ENCODE measurements around the gene PKHD1. TPM values are rescaled to one million over a fixed set of nuclear protein-coding genes. Genes with fewer than 3 reads are reported as not detected.

Gene PKHD1
- polyA plus RNA-seq, 1 of the 3 experiments (the other 2 are of a cell fraction), result not detected

DNA sequence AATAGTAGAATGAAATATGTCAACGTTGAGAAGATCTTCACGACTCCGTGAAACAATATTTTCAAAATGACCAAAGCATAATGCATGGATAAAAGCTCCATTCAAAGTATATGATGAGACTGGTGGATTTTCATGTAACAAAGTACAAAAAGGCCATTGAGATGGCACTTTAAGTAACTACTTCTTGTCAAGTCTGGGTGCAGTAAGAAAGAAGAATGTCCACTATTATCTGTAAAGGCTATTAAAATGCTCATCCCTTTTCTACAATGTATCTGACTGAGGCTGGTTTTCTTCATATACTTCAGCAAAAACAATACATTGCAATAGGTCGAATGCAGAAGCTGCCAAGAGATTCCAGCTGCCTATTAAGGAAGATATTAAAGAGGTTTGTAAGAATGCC, 457.4 kb downstream of the PKHD1 start:
- Histone ChIP-seq H3K27me3 (ENCODE audit: insufficient read depth) (no peaks in the 10 kb centered on the region), H3K9ac (no peak overlapping the region), H3K79me2 (ENCODE audit: insufficient read depth) (no peaks in the 10 kb centered on the region; the same call in 1 of the 2 replicates), H3K27ac (ENCODE audit: low read depth in 2 of 2, low read length in 1 of 2) (no peak overlapping the region), H3K4me1 (ENCODE audit: control insufficient read depth in 1 of 2, insufficient read depth in 2 of 2, low read depth in 1 of 2, low read length in 1 of 2) (no peaks in the 10 kb centered on the region; a peak in 1 of 4 replicates), H4K20me1 (ENCODE audit: insufficient read depth) (no peaks in the 10 kb centered on the region), H2AFZ (ENCODE audit: low read depth) (no peak overlapping the region), H3F3A (replicated peaks; ENCODE audit: insufficient read depth) (no peaks in the 10 kb centered on the region), H3K9me2 (no peaks in the 10 kb centered on the region), H3K36me3 (replicated peaks in 1 of 2; ENCODE audit: control insufficient read depth in 1 of 2, insufficient read depth in 2 of 2, low read length in 1 of 2) (no peaks in the 10 kb centered on the region), H3K9me3 (no peaks in the 10 kb centered on the region; the same call in 1 of the 2 replicates), H3K4me3 (ENCODE audit: low read depth in 2 of 2, low read length in 1 of 2) (no peak overlapping the region), H3K4me2 (no peak overlapping the region)
- DNase-seq, result no peak
- TF ChIP-seq, protein P1, sequence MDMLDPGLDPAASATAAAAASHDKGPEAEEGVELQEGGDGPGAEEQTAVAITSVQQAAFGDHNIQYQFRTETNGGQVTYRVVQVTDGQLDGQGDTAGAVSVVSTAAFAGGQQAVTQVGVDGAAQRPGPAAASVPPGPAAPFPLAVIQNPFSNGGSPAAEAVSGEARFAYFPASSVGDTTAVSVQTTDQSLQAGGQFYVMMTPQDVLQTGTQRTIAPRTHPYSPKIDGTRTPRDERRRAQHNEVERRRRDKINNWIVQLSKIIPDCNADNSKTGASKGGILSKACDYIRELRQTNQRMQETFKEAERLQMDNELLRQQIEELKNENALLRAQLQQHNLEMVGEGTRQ (IDR thresholded peaks at IDR 0.05; ENCODE audit: borderline replicate concordance, low read depth, low read length), result no peak
- no peak for TF ChIP-seq ELF1 (IDR thresholded peaks at IDR 0.05)
- TF ChIP-seq, protein P2, sequence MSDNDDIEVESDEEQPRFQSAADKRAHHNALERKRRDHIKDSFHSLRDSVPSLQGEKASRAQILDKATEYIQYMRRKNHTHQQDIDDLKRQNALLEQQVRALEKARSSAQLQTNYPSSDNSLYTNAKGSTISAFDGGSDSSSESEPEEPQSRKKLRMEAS (IDR thresholded peaks at IDR 0.05; ENCODE audit: low read depth), result no peak
- TF ChIP-seq GABPA (IDR thresholded peaks at IDR 0.05; ENCODE audit: low read depth), result no peak
- TF ChIP-seq SMC3 (IDR thresholded peaks at IDR 0.05; ENCODE audit: low read depth, low read length), result no peak
- TF ChIP-seq NRF1 (IDR thresholded peaks at IDR 0.05; ENCODE audit: low read depth, low read length), result no peak
- TF ChIP-seq SIN3A (IDR thresholded peaks at IDR 0.05; ENCODE audit: borderline replicate concordance, low read depth, low read length), result no peak
- TF ChIP-seq MEF2A (IDR thresholded peaks at IDR 0.05; ENCODE audit: borderline replicate concordance, low read depth), result no peak
- TF ChIP-seq, protein P3, sequence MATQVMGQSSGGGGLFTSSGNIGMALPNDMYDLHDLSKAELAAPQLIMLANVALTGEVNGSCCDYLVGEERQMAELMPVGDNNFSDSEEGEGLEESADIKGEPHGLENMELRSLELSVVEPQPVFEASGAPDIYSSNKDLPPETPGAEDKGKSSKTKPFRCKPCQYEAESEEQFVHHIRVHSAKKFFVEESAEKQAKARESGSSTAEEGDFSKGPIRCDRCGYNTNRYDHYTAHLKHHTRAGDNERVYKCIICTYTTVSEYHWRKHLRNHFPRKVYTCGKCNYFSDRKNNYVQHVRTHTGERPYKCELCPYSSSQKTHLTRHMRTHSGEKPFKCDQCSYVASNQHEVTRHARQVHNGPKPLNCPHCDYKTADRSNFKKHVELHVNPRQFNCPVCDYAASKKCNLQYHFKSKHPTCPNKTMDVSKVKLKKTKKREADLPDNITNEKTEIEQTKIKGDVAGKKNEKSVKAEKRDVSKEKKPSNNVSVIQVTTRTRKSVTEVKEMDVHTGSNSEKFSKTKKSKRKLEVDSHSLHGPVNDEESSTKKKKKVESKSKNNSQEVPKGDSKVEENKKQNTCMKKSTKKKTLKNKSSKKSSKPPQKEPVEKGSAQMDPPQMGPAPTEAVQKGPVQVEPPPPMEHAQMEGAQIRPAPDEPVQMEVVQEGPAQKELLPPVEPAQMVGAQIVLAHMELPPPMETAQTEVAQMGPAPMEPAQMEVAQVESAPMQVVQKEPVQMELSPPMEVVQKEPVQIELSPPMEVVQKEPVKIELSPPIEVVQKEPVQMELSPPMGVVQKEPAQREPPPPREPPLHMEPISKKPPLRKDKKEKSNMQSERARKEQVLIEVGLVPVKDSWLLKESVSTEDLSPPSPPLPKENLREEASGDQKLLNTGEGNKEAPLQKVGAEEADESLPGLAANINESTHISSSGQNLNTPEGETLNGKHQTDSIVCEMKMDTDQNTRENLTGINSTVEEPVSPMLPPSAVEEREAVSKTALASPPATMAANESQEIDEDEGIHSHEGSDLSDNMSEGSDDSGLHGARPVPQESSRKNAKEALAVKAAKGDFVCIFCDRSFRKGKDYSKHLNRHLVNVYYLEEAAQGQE (IDR thresholded peaks at IDR 0.05; ENCODE audit: low read depth, low read length), result no peak
- WGBS (ENCODE audit: low lambda C conversion rate), result 35% methylated on average over 4 of the region's 4 CpGs
- POLR2A ChIA-PET, result no interaction called here
- CTCF ChIA-PET, result interaction anchor here (1.8 to 4.1 kb wide), 2 partner anchors 12 to 19 kb away, joined by 4 to 28 read pairs; no protein-coding TSS in a partner anchor

DNA sequence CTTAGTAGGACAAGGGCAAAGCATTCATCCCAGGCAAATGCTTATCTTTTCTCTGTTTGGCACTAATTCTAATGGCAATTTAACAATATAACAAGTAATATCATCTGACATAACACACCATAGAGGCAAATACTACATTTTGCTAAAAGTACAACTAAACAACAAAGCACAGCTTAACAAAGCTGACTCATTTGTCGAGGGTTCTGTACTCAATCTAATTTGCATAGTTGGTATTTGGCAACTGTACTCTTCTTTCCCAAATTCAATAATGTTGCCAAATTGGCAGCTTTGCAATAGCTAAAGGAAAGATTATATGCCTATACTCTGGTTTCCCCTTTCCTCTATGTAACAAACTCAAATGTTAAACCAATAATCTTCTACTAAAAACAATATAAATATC, 461.0 kb downstream of the PKHD1 start:
- POLR2A ChIA-PET, result no interaction called here
- no peak for TF ChIP-seq FOXJ3 (CRISPR knock-in tag; IDR thresholded peaks at IDR 0.05)
- no peak for TF ChIP-seq JUND (IDR thresholded peaks at IDR 0.05)
- no peak for TF ChIP-seq YY1 (IDR thresholded peaks at IDR 0.05; ENCODE audit: low read depth)
- no peak for TF ChIP-seq RFX5 (IDR thresholded peaks at IDR 0.05; ENCODE audit: low read length)
- TF ChIP-seq, protein P2 (IDR thresholded peaks at IDR 0.05; ENCODE audit: low read depth), result no peak
- TF ChIP-seq MXI1 (IDR thresholded peaks at IDR 0.05; ENCODE audit: low read depth, low read length), result no peak
- TF ChIP-seq RCOR1 (IDR thresholded peaks at IDR 0.05; ENCODE audit: low read length), result no peak
- no peak for TF ChIP-seq SIN3A (IDR thresholded peaks at IDR 0.05; ENCODE audit: borderline replicate concordance, low read depth, low read length)
- TF ChIP-seq MEF2A (IDR thresholded peaks at IDR 0.05; ENCODE audit: borderline replicate concordance, low read depth), result no peak
- no peak for TF ChIP-seq FOSL2 (IDR thresholded peaks at IDR 0.05; ENCODE audit: borderline replicate concordance, low read depth)
- TF ChIP-seq TCF12 (IDR thresholded peaks at IDR 0.05), result no peak
- TF ChIP-seq, protein P4, sequence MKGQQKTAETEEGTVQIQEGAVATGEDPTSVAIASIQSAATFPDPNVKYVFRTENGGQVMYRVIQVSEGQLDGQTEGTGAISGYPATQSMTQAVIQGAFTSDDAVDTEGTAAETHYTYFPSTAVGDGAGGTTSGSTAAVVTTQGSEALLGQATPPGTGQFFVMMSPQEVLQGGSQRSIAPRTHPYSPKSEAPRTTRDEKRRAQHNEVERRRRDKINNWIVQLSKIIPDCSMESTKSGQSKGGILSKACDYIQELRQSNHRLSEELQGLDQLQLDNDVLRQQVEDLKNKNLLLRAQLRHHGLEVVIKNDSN (IDR thresholded peaks at IDR 0.05; ENCODE audit: borderline replicate concordance, low read depth), result no peak
- no peak for TF ChIP-seq EZH2phosphoT487 (IDR thresholded peaks at IDR 0.05; ENCODE audit: borderline replicate concordance, low read depth)
- TF ChIP-seq, protein P5, sequence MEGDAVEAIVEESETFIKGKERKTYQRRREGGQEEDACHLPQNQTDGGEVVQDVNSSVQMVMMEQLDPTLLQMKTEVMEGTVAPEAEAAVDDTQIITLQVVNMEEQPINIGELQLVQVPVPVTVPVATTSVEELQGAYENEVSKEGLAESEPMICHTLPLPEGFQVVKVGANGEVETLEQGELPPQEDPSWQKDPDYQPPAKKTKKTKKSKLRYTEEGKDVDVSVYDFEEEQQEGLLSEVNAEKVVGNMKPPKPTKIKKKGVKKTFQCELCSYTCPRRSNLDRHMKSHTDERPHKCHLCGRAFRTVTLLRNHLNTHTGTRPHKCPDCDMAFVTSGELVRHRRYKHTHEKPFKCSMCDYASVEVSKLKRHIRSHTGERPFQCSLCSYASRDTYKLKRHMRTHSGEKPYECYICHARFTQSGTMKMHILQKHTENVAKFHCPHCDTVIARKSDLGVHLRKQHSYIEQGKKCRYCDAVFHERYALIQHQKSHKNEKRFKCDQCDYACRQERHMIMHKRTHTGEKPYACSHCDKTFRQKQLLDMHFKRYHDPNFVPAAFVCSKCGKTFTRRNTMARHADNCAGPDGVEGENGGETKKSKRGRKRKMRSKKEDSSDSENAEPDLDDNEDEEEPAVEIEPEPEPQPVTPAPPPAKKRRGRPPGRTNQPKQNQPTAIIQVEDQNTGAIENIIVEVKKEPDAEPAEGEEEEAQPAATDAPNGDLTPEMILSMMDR (IDR thresholded peaks at IDR 0.05), result no peak

More for the DNA sequence above, 461.0 kb downstream of the PKHD1 start:
- H3K36me3 ChIP-seq (replicated peaks in 1 of 2; ENCODE audit: control insufficient read depth in 1 of 2, insufficient read depth in 2 of 2, low read length in 1 of 2), result no peaks in the 10 kb centered on the region
- no peak for DNase-seq
- H3K27ac ChIP-seq (ENCODE audit: low read depth in 2 of 2, low read length in 1 of 2), result peak overlapping the region in 1 of 2 experiments; percentile 62; a peak in 2 of 4 replicates
- H3K9me2 ChIP-seq, result no peaks in the 10 kb centered on the region
- H3K4me1 ChIP-seq (ENCODE audit: control insufficient read depth in 1 of 2, insufficient read depth in 2 of 2, low read depth in 1 of 2, low read length in 1 of 2), result no peaks in the 10 kb centered on the region; a peak in 1 of 4 replicates
- H3K27me3 ChIP-seq (ENCODE audit: insufficient read depth), result no peaks in the 10 kb centered on the region
- 24% methylated on average over 1 of the region's 1 CpG for WGBS (ENCODE audit: low lambda C conversion rate)
- H3K4me2 ChIP-seq, result no peak overlapping the region
- no peak overlapping the region for H3K9ac ChIP-seq
- H3K4me3 ChIP-seq (ENCODE audit: low read depth in 2 of 2, low read length in 1 of 2), result no peak overlapping the region
- H3F3A ChIP-seq (replicated peaks; ENCODE audit: insufficient read depth), result no peaks in the 10 kb centered on the region
- H3K79me2 ChIP-seq (ENCODE audit: insufficient read depth), result no peaks in the 10 kb centered on the region; the same call in 1 of the 2 replicates
- CTCF ChIA-PET, result no interaction called here
- no peak overlapping the region for H2AFZ ChIP-seq (ENCODE audit: low read depth)
- H4K20me1 ChIP-seq (ENCODE audit: insufficient read depth), result no peaks in the 10 kb centered on the region
- H3K9me3 ChIP-seq, result no peaks in the 10 kb centered on the region; the same call in none of the 2 replicates

All from SK-N-SH (cell line).